Measurements from ENCODE around the gene HPS3.
A peak's percentile ranks its signal among the peaks of the same experiment; 100 is the strongest.

Gene HPS3

DNA sequence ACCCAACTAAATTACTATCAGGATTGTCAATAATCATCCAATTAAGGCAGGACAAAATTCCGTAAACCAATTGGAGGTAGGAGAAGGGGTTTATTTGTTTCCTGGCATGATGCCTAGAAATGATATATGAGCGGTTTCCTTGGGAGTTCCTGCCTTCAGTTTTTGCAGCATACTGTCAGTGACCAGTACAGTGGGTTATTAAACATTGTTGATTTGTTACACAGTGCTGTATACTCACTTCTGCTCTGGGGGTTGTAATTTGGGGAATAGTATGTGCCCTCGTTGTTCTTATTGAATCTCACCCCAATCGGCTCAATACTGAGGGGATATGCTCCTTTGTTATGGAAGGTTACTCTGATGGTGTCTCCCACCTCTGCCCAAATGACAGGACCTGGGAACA, 70.0 kb downstream of the HPS3 start:
- Histone ChIP-seq H3K27ac (ENCODE audit: extremely low read depth, low read depth, low read length) (no peak overlapping the region), H3K4me3 (ENCODE audit: low read depth, low read length) (no peak overlapping the region), H3K36me3 (ENCODE audit: control insufficient read depth in 2 of 2, insufficient read depth in 1 of 2, low read length in 2 of 2) (no peaks in the 10 kb centered on the region), H3K9me3 (ENCODE audit: control insufficient read depth, insufficient read depth, low read depth, low read length) (no peaks in the 10 kb centered on the region), H3K4me1 (ENCODE audit: control insufficient read depth, insufficient read depth, low read length) (peaks cover 5% of the 10 kb centered on the region)
- ChIA-PET CTCF (no interaction called here), POLR2A (no interaction called here)
- TF ChIP-seq ZFP3 (tag by site-specific recombination; IDR thresholded peaks at IDR 0.05; ENCODE audit: low read depth): no peak
- TF ChIP-seq, protein P1, sequence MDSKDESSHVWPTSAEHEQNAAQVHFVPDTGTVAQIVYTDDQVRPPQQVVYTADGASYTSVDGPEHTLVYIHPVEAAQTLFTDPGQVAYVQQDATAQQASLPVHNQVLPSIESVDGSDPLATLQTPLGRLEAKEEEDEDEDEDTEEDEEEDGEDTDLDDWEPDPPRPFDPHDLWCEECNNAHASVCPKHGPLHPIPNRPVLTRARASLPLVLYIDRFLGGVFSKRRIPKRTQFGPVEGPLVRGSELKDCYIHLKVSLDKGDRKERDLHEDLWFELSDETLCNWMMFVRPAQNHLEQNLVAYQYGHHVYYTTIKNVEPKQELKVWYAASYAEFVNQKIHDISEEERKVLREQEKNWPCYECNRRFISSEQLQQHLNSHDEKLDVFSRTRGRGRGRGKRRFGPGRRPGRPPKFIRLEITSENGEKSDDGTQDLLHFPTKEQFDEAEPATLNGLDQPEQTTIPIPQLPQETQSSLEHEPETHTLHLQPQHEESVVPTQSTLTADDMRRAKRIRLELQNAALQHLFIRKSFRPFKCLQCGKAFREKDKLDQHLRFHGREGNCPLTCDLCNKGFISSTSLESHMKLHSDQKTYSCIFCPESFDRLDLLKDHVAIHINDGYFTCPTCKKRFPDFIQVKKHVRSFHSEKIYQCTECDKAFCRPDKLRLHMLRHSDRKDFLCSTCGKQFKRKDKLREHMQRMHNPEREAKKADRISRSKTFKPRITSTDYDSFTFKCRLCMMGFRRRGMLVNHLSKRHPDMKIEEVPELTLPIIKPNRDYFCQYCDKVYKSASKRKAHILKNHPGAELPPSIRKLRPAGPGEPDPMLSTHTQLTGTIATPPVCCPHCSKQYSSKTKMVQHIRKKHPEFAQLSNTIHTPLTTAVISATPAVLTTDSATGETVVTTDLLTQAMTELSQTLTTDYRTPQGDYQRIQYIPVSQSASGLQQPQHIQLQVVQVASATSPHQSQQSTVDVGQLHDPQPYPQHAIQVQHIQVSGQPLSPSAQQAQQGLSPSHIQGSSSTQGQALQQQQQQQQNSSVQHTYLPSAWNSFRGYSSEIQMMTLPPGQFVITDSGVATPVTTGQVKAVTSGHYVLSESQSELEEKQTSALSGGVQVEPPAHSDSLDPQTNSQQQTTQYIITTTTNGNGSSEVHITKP (tag by site-specific recombination; IDR thresholded peaks at IDR 0.05): peak; percentile 37; the same call in 1 of the 2 replicates
- TF ChIP-seq, protein P2, sequence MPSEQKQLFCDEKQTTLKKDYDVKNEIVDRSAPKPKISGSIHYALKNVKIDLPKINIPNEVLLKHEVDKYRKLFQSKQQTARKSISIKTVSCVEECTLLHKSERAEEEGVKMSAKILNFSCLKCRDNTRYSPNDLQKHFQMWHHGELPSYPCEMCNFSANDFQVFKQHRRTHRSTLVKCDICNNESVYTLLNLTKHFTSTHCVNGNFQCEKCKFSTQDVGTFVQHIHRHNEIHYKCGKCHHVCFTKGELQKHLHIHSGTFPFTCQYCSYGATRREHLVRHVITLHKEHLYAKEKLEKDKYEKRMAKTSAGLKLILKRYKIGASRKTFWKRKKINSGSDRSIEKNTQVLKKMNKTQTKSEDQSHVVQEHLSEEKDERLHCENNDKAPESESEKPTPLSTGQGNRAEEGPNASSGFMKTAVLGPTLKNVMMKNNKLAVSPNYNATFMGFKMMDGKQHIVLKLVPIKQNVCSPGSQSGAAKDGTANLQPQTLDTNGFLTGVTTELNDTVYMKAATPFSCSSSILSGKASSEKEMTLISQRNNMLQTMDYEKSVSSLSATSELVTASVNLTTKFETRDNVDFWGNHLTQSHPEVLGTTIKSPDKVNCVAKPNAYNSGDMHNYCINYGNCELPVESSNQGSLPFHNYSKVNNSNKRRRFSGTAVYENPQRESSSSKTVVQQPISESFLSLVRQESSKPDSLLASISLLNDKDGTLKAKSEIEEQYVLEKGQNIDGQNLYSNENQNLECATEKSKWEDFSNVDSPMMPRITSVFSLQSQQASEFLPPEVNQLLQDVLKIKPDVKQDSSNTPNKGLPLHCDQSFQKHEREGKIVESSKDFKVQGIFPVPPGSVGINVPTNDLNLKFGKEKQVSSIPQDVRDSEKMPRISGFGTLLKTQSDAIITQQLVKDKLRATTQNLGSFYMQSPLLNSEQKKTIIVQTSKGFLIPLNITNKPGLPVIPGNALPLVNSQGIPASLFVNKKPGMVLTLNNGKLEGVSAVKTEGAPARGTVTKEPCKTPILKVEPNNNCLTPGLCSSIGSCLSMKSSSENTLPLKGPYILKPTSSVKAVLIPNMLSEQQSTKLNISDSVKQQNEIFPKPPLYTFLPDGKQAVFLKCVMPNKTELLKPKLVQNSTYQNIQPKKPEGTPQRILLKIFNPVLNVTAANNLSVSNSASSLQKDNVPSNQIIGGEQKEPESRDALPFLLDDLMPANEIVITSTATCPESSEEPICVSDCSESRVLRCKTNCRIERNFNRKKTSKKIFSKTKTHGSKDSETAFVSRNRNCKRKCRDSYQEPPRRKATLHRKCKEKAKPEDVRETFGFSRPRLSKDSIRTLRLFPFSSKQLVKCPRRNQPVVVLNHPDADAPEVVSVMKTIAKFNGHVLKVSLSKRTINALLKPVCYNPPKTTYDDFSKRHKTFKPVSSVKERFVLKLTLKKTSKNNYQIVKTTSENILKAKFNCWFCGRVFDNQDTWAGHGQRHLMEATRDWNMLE (tag by site-specific recombination; conservative IDR thresholded peaks at IDR 0.05; ENCODE audit: low read depth): no peak
- TF ChIP-seq, protein P3, sequence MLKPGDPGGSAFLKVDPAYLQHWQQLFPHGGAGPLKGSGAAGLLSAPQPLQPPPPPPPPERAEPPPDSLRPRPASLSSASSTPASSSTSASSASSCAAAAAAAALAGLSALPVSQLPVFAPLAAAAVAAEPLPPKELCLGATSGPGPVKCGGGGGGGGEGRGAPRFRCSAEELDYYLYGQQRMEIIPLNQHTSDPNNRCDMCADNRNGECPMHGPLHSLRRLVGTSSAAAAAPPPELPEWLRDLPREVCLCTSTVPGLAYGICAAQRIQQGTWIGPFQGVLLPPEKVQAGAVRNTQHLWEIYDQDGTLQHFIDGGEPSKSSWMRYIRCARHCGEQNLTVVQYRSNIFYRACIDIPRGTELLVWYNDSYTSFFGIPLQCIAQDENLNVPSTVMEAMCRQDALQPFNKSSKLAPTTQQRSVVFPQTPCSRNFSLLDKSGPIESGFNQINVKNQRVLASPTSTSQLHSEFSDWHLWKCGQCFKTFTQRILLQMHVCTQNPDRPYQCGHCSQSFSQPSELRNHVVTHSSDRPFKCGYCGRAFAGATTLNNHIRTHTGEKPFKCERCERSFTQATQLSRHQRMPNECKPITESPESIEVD (tag by site-specific recombination; IDR thresholded peaks at IDR 0.05): peak; percentile 45; the same call in 1 of the 2 replicates

DNA sequence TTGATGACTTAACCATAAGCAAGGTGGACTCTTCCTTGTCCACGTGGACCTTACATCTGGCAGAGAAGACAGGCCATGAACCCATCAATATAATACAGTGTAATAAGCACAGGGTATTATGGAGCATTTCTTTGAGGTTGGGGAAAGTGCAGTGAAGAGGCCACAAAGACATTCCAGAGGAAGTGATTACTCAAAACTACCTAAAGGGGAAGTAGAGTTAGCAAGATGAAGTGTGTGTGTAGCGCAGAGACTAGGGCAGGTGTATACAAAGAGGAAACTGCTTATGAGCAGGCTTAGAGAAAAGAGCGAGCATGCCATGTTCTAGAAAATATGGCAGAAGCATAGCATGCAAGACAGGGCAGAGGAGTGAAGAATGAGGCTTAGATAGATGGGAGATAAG, 74.3 kb downstream of the HPS3 start:
- Histone ChIP-seq H3K9me3 (ENCODE audit: control insufficient read depth, insufficient read depth, low read depth, low read length) (no peaks in the 10 kb centered on the region), H3K4me1 (ENCODE audit: control insufficient read depth, insufficient read depth, low read length) (peaks cover 3% of the 10 kb centered on the region), H3K27ac (ENCODE audit: extremely low read depth, low read depth, low read length) (no peak overlapping the region), H3K4me3 (ENCODE audit: low read depth, low read length) (no peak overlapping the region), H3K36me3 (ENCODE audit: control insufficient read depth in 2 of 2, insufficient read depth in 1 of 2, low read length in 2 of 2) (no peaks in the 10 kb centered on the region)
- ChIA-PET CTCF (no interaction called here), POLR2A (no interaction called here)
- no peak for TF ChIP-seq ZNF391 (tag by site-specific recombination; IDR thresholded peaks at IDR 0.05; ENCODE audit: borderline replicate concordance, low read depth)
- TF ChIP-seq RBAK (tag by site-specific recombination; IDR thresholded peaks at IDR 0.05): no peak
- TF ChIP-seq ZFHX2 (tag by site-specific recombination; conservative IDR thresholded peaks at IDR 0.05): no peak
- no peak for TF ChIP-seq ZNF596 (tag by site-specific recombination; IDR thresholded peaks at IDR 0.05)
- TF ChIP-seq, protein P4, sequence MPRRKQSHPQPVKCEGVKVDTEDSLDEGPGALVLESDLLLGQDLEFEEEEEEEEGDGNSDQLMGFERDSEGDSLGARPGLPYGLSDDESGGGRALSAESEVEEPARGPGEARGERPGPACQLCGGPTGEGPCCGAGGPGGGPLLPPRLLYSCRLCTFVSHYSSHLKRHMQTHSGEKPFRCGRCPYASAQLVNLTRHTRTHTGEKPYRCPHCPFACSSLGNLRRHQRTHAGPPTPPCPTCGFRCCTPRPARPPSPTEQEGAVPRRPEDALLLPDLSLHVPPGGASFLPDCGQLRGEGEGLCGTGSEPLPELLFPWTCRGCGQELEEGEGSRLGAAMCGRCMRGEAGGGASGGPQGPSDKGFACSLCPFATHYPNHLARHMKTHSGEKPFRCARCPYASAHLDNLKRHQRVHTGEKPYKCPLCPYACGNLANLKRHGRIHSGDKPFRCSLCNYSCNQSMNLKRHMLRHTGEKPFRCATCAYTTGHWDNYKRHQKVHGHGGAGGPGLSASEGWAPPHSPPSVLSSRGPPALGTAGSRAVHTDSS (tag by site-specific recombination; IDR thresholded peaks at IDR 0.05): no peak
- TF ChIP-seq ZFP41 (tag by site-specific recombination; IDR thresholded peaks at IDR 0.05; ENCODE audit: borderline replicate concordance): no peak
- no peak for TF ChIP-seq ZBTB8A (tag by site-specific recombination; IDR thresholded peaks at IDR 0.05)
- no peak for TF ChIP-seq ZNF335 (tag by site-specific recombination; conservative IDR thresholded peaks at IDR 0.05)
- no peak for TF ChIP-seq ZNF623 (tag by site-specific recombination; IDR thresholded peaks at IDR 0.05)
- TF ChIP-seq ZNF529 (tag by site-specific recombination; IDR thresholded peaks at IDR 0.05; ENCODE audit: insufficient replicate concordance): no peak
- TF ChIP-seq BCL11A (tag by site-specific recombination; IDR thresholded peaks at IDR 0.05; ENCODE audit: low read depth): no peak
- no peak for TF ChIP-seq ZNF341 (tag by site-specific recombination; IDR thresholded peaks at IDR 0.05; ENCODE audit: low read depth)
- TF ChIP-seq ZBTB7A (tag by site-specific recombination; IDR thresholded peaks at IDR 0.05; ENCODE audit: low read depth): no peak
